HT1080 (cell line): Measurements from ENCODE around the gene ANKRD11. TPM values are rescaled to one million over a fixed set of nuclear protein-coding genes. Genes with fewer than 3 reads are reported as not detected.
"Not testable (repeated sequence)": the region's sequence is repeated elsewhere in the genome, so short reads cannot be mapped to it uniquely, and the experiment has no call there.

Experiments used
- DNase-seq: peaks from one replicate; pipeline ENCODE4 v3.0.0-alpha.2; 2015; ENCODE audit warnings: low read depth
- total RNA-seq: library from RNA; depleted of rRNA; stranded (reverse); fragments of >200 nt; shearing (Covaris generic); gene quantifications from 2 replicates; pipeline ENCODE4 v1.2.3, GENCODE V29; 2014

Gene ANKRD11
- total RNA-seq, 1 experiment from 2014 or later = 79.1 TPM

DNA sequence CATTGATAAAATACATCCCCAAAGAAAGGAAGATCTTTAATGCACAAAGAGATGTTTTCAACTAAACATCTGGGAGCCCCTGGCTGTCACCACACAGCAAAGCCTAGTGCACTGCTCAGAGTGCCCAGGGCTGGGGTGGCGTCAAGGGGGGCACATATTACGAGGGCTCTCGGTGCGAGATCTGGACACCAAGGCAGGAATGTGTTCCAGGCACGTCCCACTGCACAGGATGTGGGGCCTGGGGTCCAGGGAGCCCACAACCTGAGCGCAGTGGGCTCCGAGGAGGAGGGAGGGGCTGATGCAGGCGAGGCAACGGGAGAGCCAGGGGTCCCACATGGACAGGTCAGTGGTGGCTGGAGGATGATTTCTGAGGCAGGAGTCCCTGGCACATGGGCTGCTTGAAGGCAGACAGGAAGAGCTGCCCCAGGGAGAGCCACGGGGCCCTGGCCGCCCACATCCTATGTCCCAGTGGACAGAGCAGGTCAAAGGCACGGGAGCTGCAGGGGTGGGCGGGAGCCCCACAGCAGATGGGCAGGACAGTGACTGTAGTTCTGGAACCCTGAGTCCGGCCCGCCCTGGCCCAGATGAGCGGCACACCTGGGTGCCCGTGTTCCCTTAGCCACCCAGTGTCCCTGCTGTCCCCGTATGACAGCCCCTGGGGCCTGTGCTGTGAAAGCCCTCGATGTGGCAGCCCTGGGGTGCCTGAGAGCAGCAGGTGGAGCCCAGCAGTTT is 216.5 kb downstream of the ANKRD11 start:
- no peak for DNase-seq

GRCh38 chr16:89272631-89273030 is 217.7 kb downstream of the ANKRD11 start:
- no peak for DNase-seq

DNA sequence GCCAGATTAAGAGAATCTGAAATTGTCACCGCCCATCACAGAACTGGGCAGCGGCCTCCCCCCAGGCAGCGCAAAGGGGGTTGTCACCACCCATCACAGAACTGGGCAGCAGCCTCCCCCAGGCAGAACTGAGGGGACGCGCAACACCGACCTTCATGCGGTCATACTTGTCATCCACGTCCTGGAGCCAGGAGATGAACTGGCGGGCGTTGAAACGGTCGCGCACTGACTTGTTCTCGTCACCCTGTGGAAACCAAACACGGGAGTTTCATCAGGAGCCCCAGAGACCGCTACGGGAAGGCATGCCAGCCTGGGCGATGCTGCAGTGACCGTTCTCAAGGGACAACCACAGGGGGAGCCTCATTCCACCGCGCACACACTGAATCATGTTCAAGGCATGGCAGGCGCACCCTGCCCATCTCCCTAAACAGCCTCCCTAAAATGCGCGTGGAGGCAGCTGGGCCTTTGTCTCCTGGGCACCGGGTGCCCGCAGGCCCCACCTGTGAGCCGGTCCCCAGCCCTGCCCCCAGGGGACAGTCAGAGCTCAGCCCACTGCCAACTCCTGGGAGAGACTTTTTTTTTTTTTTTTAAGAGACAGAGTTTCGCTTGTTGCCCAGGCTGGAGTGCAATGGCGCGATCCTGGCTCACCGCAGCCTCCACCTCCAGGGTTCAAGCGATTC is 219.6 kb downstream of the ANKRD11 start:
- no peak for DNase-seq

DNA sequence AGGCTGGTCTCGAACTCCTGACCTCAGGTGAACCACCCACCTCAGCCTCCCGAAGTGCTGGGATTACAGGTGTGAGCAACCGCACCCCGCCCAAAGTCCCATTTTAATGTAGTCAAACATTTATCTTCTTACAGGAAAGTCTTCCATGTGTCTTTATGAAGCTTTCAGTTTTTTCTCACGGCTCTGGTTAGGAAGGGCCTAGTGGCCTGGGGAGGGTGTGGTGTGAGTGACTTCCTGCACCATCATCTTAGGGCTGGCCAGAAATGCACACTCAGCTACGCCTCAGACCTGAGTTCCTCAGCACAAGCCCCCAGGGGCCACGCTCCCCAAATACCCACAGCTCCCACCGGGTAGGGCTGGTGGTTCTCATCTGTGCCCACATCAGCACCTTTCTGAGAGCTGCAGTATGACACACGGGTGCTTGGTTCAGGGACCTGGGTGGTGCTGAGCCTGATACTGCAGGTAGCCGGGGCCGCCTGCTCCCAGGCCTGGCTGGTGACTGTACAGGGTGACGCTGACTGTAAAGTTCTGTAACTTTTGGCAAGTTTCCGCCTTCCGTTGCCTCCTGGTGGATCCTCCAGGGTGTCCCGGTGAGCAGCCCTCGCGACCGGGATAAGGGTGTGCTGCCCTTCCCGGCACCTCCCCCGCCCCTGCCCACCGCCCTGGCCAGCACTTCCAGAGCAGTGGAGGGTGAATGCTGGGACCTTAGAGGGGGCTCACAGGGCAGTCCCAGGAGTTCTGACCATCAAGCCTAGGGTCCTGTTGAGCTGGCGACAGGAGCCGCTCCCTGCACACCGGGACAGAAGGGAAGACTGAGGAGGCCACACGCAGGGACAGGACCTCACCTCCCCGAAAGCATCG is 220.3 kb downstream of the ANKRD11 start:
- DNase-seq = no peak

DNA sequence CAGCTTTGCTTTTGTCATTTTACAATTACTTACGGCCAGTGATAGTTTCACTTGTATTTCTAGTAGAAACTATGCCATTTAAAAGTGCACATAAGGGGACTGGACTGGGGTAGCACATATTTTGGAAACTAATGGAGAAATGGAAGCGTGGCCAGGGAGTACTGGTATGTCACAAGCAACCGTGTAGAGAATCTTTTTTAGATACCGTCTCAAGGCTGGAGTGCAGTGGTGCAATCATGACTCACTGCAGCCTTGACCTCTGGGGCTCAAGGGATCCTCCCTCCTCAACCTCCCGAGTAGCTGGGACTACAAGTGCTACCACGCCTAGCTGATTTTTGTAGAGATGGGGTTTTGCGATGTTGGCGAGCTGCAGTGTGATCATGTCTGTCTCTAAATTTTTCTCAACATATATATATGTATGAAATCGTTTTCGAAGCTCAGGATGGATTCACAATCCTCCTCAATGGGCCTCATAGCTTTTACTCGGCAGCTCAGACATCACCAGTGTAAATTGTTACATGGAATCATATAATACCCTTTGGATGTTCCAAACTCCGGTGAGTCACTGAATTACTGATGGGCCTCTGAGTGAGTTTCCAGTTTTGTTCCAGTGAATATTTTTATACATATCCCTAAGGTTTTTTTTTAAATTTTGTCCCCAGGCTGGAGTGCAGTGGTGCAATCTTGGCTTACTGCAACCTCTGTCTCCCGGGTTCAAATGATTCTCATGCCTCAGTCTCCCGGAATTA is 221.2 kb downstream of the ANKRD11 start:
- no peak for DNase-seq

GRCh38 chr16:89268585-89268984 is 221.8 kb downstream of the ANKRD11 start:
- DNase-seq = no peak

DNA sequence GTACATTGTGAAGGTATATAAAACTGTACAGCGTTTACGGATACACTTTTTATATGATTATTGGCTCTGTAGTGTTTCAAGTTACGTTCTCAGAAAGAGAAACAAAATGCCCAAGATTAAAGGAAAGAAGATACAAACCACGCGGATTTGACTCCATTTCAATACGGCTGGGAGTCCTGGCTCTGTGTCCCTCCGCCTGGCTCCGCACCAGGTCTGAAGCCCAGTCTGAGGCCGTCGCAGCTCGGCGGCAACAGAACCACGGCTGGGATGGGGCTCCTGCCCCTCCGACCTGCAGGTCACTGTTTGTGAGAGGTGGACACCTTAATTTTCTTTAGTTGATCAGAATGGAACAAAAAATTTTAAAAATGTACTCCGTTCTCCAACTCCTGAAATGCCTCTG is 222.6 kb downstream of the ANKRD11 start:
- not testable (repeated sequence) for DNase-seq

GRCh38 chr16:89266521-89267134 is 223.7 kb downstream of the ANKRD11 start:
- DNase-seq = no peak

DNA sequence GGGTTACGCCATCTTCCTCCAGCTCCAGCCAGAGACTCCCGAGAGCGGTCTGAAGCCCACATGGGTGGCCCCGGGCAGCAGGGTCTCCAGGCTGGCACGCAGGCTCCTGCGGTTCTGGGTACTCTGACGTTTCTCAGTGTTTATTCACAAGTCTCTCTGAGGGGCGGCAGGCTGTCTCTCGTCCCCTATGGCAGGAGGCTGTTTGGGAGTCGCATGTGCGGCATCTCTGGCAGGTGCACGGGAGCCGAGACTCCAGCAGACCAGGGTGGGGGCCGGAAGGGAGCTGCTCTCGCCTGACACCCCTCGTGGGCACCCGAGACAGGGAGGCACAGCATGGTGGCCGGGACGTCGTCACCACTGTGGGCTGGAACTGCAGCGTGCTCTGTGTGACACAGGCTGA is 224.7 kb downstream of the ANKRD11 start:
- no peak for DNase-seq

DNA sequence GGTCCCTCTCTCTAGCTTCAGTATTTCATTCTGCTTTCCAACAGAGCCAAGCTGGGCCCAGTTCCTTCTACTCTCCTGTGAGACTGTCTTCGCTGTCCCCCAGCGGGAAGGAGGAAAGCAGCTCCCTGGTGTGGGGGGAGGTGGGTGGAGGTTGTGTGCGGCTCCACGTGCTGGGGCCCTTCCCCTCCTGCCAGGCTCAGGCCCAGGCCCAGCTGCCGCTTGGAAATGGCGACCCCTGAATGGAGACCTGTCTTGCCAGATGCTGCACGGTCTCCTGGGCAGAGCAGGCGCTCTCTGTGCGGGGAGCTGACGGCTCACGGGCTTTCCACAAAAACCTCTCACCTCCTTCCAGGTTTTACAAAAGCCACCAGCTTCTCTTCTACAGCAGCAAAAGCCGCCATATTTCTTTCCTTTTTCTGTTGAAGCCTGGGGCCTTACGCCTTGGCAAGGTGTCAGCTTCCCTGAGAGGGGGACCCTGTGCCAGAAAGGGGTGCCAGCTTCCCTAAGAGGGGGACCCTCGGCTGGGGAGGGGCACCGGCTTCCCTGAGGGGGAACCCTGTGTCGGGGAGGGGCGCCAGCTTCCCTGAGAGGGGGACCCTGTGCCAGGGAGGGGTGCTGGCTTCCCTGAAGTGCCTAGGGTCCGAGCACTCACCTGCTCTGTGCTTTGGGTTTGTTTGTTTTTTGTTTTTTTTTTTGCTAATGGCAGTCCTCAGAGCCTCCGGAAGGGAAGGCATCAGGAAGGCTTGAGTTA is 225.4 kb downstream of the ANKRD11 start:
- DNase-seq = no peak

DNA sequence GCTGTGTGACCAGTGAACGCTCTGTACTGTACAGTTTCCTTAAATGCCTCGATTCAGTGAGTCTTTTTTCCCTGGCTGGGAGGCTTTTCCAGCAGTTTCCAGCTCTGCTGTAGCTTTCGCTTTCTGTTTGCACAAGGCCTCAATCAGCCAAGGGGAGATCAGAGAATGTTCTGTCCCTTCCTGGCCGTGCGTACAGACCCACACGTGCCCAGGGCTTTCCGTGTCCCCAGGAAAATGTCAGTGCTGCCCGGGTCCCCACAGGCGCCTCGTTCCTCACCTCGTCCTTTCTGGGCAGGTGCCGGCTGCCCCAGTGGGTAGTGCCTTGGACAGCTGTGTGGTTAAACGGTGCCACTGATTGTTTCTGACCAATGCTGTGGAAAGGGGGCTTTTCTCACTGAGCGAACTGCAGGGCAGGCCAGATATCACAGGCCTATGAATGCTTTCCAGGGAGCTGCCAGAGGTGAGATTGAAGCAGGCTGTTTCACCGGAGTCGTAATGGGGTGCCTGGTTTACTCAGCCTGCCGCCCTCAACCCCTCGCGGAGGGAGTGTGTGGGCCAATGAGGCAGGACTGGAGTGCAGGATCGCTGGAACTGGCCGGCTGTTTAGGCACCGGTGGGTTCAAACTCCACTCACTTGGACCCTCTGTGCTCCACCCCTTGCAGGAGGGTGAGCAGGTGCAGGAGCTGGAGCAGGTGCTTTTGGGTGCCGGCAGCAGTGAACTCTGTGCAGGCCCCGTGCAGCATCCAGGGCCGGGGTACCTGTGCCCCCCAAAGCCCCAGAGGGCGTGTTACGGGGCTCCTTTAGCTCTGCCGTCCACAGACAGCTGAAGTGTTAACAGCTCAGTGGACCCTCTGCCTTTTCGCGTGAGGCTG is 228.4 kb downstream of the ANKRD11 start:
- DNase-seq = no peak

DNA sequence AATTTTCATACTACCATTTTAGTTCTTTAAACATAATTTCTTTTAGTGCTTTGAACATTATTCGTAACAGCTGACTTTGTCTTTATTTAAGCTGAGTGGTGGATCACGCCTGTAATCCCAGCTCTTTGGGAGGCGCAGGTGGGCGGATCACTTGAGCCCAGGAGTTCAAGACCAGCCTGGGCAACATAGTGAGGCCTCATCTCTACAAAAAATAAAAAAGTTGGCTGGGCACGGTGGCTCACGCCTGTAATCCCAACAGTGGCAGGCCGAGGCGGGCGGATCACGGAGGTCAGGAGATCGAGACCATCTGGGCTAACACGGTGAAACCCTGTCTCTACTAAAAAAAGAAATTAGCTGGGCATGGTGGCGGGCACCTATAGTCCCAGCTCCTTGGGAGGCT is 230.5 kb downstream of the ANKRD11 start:
- not testable (repeated sequence) for DNase-seq

- DNase-seq = no peak
Measured at GRCh38 chr16:89257757-89258465, 232.4 kb downstream of the ANKRD11 start.

GRCh38 chr16:89257281-89257731 is 233.1 kb downstream of the ANKRD11 start:
- no peak for DNase-seq

GRCh38 chr16:89256651-89257254 is 233.6 kb downstream of the ANKRD11 start:
- no peak for DNase-seq

DNA sequence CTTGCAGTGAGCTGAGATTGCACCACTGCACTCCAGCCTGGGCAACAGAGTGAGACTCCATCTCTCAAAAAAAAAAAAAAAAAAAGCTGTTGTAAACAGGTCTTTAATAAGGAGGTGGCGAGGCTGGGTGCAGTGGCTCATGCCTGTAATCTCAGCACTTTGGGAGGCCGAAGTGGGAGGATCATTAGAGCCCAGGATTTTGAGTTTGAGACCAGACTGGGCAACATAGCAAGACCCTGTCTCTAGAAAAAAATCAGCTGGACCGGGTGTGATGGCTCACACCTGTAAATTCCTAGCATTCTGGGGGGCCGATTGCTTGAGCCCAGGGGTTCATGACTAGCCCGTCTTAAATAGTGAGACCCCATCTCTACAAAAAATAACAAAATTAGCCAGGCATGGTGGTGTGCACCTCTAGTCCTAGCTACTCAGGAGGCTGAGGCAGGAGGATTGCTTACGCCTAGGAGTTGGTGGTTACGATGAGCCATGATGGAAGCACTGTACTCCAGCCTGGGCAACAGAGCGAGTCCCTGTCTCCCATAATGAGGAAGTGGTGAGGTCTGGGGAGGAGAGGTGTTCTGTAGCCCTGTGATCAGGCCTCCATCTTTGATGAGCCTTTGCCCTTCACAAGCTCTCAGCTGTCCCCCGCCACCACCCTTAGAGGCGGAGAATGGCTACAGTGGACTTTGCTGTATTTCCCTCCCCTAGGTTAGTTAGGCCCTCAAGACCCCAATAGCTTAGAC is 236.6 kb downstream of the ANKRD11 start:
- no peak for DNase-seq
